ENCODE data around the gene HYAL3.

Gene HYAL3

GRCh38 chr3:50330330-50330729 lies 31.1 kb upstream of the HYAL3 start:
- DNase-seq (ENCODE audit: low spot score), result no peak

GRCh38 chr3:50327943-50328691 lies 28.9 kb upstream of the HYAL3 start, which contains the start of gene TUSC2:
Gene TUSC2, minus strand, starts transcription at chr3:50328223. Its CDS starts 124 bp downstream, at chr3:50328099.
- peak; percentile 98 for DNase-seq (ENCODE audit: low spot score)

- no peak for DNase-seq (ENCODE audit: low spot score)
Measured at GRCh38 chr3:50327129-50327528, 27.9 kb upstream of the HYAL3 start.

GRCh38 chr3:50326182-50326541 lies 27.0 kb upstream of the HYAL3 start:
- no peak for DNase-seq (ENCODE audit: low spot score)

- no peak for DNase-seq (ENCODE audit: low spot score)
Measured at GRCh38 chr3:50325497-50326181, 26.4 kb upstream of the HYAL3 start.

- DNase-seq (ENCODE audit: low spot score), result no peak
Measured at GRCh38 chr3:50325113-50325480, 25.9 kb upstream of the HYAL3 start.

- DNase-seq (ENCODE audit: low spot score), result peak; percentile 88
Measured at GRCh38 chr3:50324351-50325112, 25.3 kb upstream of the HYAL3 start.

GRCh38 chr3:50323614-50324199 lies 24.5 kb upstream of the HYAL3 start:
- no peak for DNase-seq (ENCODE audit: low spot score)

GRCh38 chr3:50323092-50323600 lies 23.9 kb upstream of the HYAL3 start:
- DNase-seq (ENCODE audit: low spot score), result no peak

GRCh38 chr3:50322386-50323091 lies 23.3 kb upstream of the HYAL3 start, which contains the start of gene HYAL2:
Gene HYAL2, minus strand, starts transcription at chr3:50322745. Its CDS starts 2,256 bp downstream, at chr3:50320489.
- no peak for DNase-seq (ENCODE audit: low spot score)

GRCh38 chr3:50322115-50322385 lies 22.8 kb upstream of the HYAL3 start:
- DNase-seq (ENCODE audit: low spot score), result no peak

GRCh38 chr3:50321336-50322114 lies 22.3 kb upstream of the HYAL3 start:
- peak; percentile 91 for DNase-seq (ENCODE audit: low spot score)

GRCh38 chr3:50320853-50321335 lies 21.7 kb upstream of the HYAL3 start:
- peak; percentile 77 for DNase-seq (ENCODE audit: low spot score)

- no peak for DNase-seq (ENCODE audit: low spot score)
Measured at GRCh38 chr3:50319894-50320625, 20.9 kb upstream of the HYAL3 start.

GRCh38 chr3:50319181-50319893 lies 20.1 kb upstream of the HYAL3 start:
- no peak for DNase-seq (ENCODE audit: low spot score)

GRCh38 chr3:50318615-50319014 lies 19.4 kb upstream of the HYAL3 start:
- no peak for DNase-seq (ENCODE audit: low spot score)

GRCh38 chr3:50318163-50318562 lies 19.0 kb upstream of the HYAL3 start:
- no peak for DNase-seq (ENCODE audit: low spot score)

GRCh38 chr3:50317300-50317699 lies 18.1 kb upstream of the HYAL3 start:
- no peak for DNase-seq (ENCODE audit: low spot score)

- no peak for DNase-seq (ENCODE audit: low spot score)
Measured at GRCh38 chr3:50316657-50317242, 17.5 kb upstream of the HYAL3 start.

All from HuH-7 (cell line).